Gastrocnemius medialis (tissue), 4 donors: Measurements from ENCODE around the gene PDLIM3.

Experiments used
- CTCF ChIP-seq, 5 experiments: fragments of 450-650 bp in 3 of 5; fragments of 200-600 bp in 2 of 5; sonication (generic) in 2 of 5; IDR thresholded peaks in 4 of 5; conservative IDR thresholded peaks in 1 of 5; 1 replicate in 4 of 5; 2 replicates in 1 of 5; pipeline ENCODE4 v1.5.1; 2016 to 2019; ENCODE audit warnings: antibody characterized with exemption in 5 of 5, mild to moderate bottlenecking in 3 of 5, moderate library complexity in 3 of 5
- POLR2A ChIP-seq, 2 donors: fragments of 450-650 bp; IDR thresholded peaks; one replicate each; pipeline ENCODE4 v1.6.1; 2017; ENCODE audit warnings: antibody characterized with exemption in 2 of 2, mild to moderate bottlenecking in 2 of 2, moderate library complexity in 2 of 2

DNA sequence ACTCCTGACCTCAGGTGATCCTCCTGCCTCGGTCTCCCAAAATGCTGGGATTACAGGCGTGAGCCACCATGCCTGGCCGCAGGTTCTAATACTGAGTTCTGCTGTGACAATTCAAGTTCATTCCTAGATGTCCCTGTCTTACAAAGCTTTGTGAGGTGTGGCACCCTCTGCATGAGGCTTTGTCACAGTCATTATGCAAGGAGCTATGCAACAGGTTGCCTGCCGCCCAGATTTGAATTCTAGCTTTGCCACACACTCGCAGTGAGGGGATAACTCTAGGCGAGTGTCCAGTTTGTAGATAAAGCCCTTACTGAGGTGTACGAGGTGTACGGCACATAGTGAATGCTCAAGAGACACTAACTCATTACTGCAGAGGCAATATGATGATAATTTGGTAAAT is 67.3 kb downstream of the PDLIM3 start:
- TF ChIP-seq CTCF (IDR thresholded peaks at IDR 0.05 in 4 of 5, conservative IDR thresholded peaks at IDR 0.05 in 1 of 5) (no peak), POLR2A (IDR thresholded peaks at IDR 0.05) (no peak)
